ENCODE results near the gene LTBP1. TPM values are rescaled to one million over a fixed set of nuclear protein-coding genes. Genes with fewer than 3 reads are reported as not detected.

Gene LTBP1
- total RNA-seq, 1 experiment from 2014 or later = 28.5 TPM

DNA sequence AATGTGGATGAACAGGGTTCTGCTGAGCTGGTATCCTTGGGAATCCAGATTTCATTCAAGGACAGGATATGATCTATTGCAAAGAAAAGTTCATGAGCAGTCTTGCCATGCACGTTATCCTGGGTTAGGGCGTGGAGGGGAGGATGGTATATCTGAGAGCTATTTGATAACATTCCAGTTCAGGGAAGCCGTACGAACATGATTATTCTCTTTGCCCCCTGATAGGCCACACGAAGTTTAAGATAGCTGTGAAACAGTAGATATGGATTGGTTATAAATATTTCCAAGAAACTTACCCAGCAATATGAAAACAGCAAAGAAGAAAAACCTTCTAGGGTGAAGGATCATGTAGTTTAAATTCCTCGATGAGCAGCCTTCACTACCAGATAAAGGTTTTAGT is 171.9 kb downstream of the LTBP1 start:
- no peak overlapping the region for H3T11ph ChIP-seq (ENCODE audit: low read length)
- no peak overlapping the region for H3K56ac ChIP-seq (ENCODE audit: insufficient read length, low read depth, low read length)
- Mint-ChIP-seq H3K4me3 (no peak overlapping the region), H3K36me3 (ENCODE audit: insufficient read depth in 1 of 3, low read depth in 3 of 3) (no peaks in the 10 kb centered on the region; a peak in 1 of 7 replicates), H3K27ac (no peak overlapping the region), H3K4me1 (peaks cover 3 to 12% of the 10 kb centered on the region in 2 experiments; a peak in 3 of 4 replicates), H3K9me3 (no peaks in the 10 kb centered on the region), H3K27me3 (ENCODE audit: low read depth) (no peaks in the 10 kb centered on the region)
- no peak overlapping the region for H3K14ac ChIP-seq (ENCODE audit: insufficient read depth, low read length)
- H4K8ac ChIP-seq (replicated peaks; ENCODE audit: insufficient read length, low read depth, low read length) = no peak overlapping the region
- H2BK12ac ChIP-seq (ENCODE audit: insufficient read length, low read depth, low read length) = no peak overlapping the region
- H4K20me1 ChIP-seq (ENCODE audit: control insufficient read depth, insufficient read depth, insufficient read length) = no peaks in the 10 kb centered on the region
- no peak overlapping the region for H3K4ac ChIP-seq (ENCODE audit: low read depth, low read length)
- no peak overlapping the region for H3K18ac ChIP-seq (ENCODE audit: insufficient read length, low read depth, low read length)
- H2BK15ac ChIP-seq (ENCODE audit: low read depth, low read length) = no peak overlapping the region
- no peaks in the 10 kb centered on the region for H3K79me1 ChIP-seq (ENCODE audit: insufficient read depth, low read depth, low read length, poor library complexity, severe bottlenecking)
- no peak overlapping the region for H2BK120ac ChIP-seq (ENCODE audit: low read depth, low read length, poor library complexity, severe bottlenecking)
- H2BK20ac ChIP-seq (ENCODE audit: low read depth, low read length, poor library complexity, severe bottlenecking) = no peak overlapping the region
- H4K5ac ChIP-seq (ENCODE audit: insufficient read length, low read depth, low read length) = peak overlapping the region; percentile 41
- no peaks in the 10 kb centered on the region for H3K9me3 ChIP-seq (ENCODE audit: control insufficient read depth, low read depth, low read length)
- TF ChIP-seq, protein P1, sequence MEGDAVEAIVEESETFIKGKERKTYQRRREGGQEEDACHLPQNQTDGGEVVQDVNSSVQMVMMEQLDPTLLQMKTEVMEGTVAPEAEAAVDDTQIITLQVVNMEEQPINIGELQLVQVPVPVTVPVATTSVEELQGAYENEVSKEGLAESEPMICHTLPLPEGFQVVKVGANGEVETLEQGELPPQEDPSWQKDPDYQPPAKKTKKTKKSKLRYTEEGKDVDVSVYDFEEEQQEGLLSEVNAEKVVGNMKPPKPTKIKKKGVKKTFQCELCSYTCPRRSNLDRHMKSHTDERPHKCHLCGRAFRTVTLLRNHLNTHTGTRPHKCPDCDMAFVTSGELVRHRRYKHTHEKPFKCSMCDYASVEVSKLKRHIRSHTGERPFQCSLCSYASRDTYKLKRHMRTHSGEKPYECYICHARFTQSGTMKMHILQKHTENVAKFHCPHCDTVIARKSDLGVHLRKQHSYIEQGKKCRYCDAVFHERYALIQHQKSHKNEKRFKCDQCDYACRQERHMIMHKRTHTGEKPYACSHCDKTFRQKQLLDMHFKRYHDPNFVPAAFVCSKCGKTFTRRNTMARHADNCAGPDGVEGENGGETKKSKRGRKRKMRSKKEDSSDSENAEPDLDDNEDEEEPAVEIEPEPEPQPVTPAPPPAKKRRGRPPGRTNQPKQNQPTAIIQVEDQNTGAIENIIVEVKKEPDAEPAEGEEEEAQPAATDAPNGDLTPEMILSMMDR (conservative IDR thresholded peaks at IDR 0.05) = no peak
- DNase-seq = no peak
- no CpG with 5 or more reads among the region's 6 CpGs for WGBS (ENCODE audit: extremely low coverage, insufficient read length, low lambda C conversion rate)
- H3K27ac ChIP-seq (ENCODE audit: insufficient read length, low read depth, low read length) = no peak overlapping the region
- no peaks in the 10 kb centered on the region for H3K23me2 ChIP-seq (ENCODE audit: insufficient read length, low read depth, low read length, poor library complexity, severe bottlenecking)
- H2AFZ ChIP-seq (ENCODE audit: low read length) = no peak overlapping the region
- H3K4me1 ChIP-seq (ENCODE audit: insufficient read depth, low read length) = no peaks in the 10 kb centered on the region
- H3K4me2 ChIP-seq (ENCODE audit: insufficient read depth, insufficient read length, low read length) = no peak overlapping the region
- no peak overlapping the region for H2BK5ac ChIP-seq (ENCODE audit: insufficient read length, low read length)
- H4K91ac ChIP-seq (ENCODE audit: insufficient read length, low read depth, low read length) = no peak overlapping the region
- no peaks in the 10 kb centered on the region for H3K27me3 ChIP-seq (ENCODE audit: insufficient read depth, low read length)
- no peak overlapping the region for H3K9ac ChIP-seq (ENCODE audit: extremely low read depth, insufficient read length, low read length)
- no peak overlapping the region for H2AK5ac ChIP-seq (ENCODE audit: insufficient read length, low read length)
- no peaks in the 10 kb centered on the region for H3K79me2 ChIP-seq (ENCODE audit: insufficient read depth, low read length)
- H3K23ac ChIP-seq (ENCODE audit: insufficient read length, low read depth, low read length) = no peak overlapping the region
